Stimulated activated naive CD4-positive, alpha-beta T cell treated with Interleukin-2 at 50 U/mL for 16 hours (primary cell): Measurements from ENCODE around the gene ARRB1.

Experiments used
- DNase-seq: peaks from one replicate; lab custom pipeline; 2025; lab: John Stamatoyannopoulos, UW

The ARRB1 gene

GRCh38 chr11:75246671-75247350 is 104.7 kb downstream of the ARRB1 start:
- DNase-seq = no peak

- no peak for DNase-seq
Observed at GRCh38 chr11:75246006-75246670, 105.3 kb downstream of the ARRB1 start.

GRCh38 chr11:75245356-75246005 is 106.0 kb downstream of the ARRB1 start:
- DNase-seq = no peak

- DNase-seq = no peak
Observed at GRCh38 chr11:75244052-75244814, 107.2 kb downstream of the ARRB1 start.

GRCh38 chr11:75242722-75243600 is 108.5 kb downstream of the ARRB1 start:
- no peak for DNase-seq

GRCh38 chr11:75241906-75242644 is 109.4 kb downstream of the ARRB1 start:
- no peak for DNase-seq

- peak; percentile 82 for DNase-seq
Observed at GRCh38 chr11:75241036-75241905, 110.2 kb downstream of the ARRB1 start.

- DNase-seq = no peak
Observed at GRCh38 chr11:75240311-75241035, 111.0 kb downstream of the ARRB1 start, which contains the start of gene TPBGL. Gene TPBGL (plus strand): TSS chr11:75240774. CDS start chr11:75241050, 276 bp downstream.

GRCh38 chr11:75239531-75240290 is 111.8 kb downstream of the ARRB1 start:
- DNase-seq = no peak

GRCh38 chr11:75238595-75239440 is 112.6 kb downstream of the ARRB1 start:
- DNase-seq = no peak

GRCh38 chr11:75237050-75237449 is 114.4 kb downstream of the ARRB1 start:
- no peak for DNase-seq

GRCh38 chr11:75236062-75236461 is 115.4 kb downstream of the ARRB1 start:
- no peak for DNase-seq

GRCh38 chr11:75233754-75234172 is 117.7 kb downstream of the ARRB1 start:
- DNase-seq = no peak

GRCh38 chr11:75230621-75231020 is 120.8 kb downstream of the ARRB1 start:
- no peak for DNase-seq

- DNase-seq = no peak
Observed at GRCh38 chr11:75229466-75229865, 122.0 kb downstream of the ARRB1 start.

- no peak for DNase-seq
Observed at GRCh38 chr11:75225794-75226193, 125.7 kb downstream of the ARRB1 start.

- DNase-seq = no peak
Observed at GRCh38 chr11:75223954-75224643, 127.4 kb downstream of the ARRB1 start.
